RWPE1 (cell line): ENCODE measurements around the gene GPR156.

ENCODE experiments used
- CTCF ChIA-PET: fragments of 350-600 bp; sonication (Branson Sonifier 250); formaldehyde crosslinking; extraction: SDS; loops from one replicate; lab custom pipeline; 2021; lab: Yijun Ruan, JAX
- POLR2A ChIA-PET: fragments of 400-600 bp; formaldehyde crosslinking; extraction: SDS; loops from one replicate; lab custom pipeline; 2020; ENCODE audit warnings: antibody characterized with exemption; ENCODE audit not compliant: low non-redundant PET; lab: Yijun Ruan, JAX
- DNase-seq: peaks from one replicate; pipeline ENCODE4 v3.0.0; 2012; ENCODE audit warnings: low spot score
- H3K27ac ChIP-seq: fragments of 450-650 bp; 2 replicates; pipeline ENCODE4 v1.5.1; 2017
- TF ChIP-seq, protein P1 (sequence below): fragments of 450-650 bp; conservative IDR thresholded peaks from 2 replicates; pipeline ENCODE4 v1.5.1; 2017; ENCODE audit warnings: low read depth, mild to moderate bottlenecking

Gene GPR156

DNA sequence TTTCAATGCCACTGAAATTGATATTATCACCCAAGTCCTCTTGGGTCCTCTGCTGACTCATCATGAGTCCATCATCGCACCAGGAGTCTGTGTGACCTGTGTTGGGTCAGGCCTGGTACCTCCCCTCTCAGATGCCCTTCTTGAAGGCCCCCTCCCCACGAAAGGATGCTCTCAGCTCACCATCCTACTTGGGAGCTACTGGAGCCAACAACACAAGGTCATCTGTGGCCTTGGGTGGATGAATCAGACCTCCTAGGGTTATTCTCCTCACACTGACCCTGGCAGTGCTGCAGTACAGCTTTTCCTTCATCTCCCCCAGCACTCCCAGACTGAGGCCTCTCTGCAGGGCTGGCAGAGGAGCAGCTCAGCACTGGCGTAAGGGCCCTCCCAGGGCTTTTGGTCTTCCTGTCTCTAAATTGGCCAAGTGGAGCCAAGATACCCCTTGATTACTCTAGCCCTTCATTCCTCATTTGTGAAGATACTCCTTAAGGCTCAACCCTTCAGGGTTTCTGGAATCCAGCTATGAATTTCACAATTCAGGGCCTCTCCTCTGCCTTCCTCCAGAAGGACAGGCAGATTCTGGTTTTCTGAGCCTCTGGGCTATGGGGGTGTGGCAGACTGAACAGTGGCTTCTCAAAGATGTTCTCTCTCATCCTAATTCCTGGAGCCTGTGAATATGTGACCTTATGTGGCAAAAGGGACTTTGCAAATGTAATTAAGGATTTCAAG is 110.0 kb downstream of the GPR156 start:
- TF ChIP-seq, protein P1, sequence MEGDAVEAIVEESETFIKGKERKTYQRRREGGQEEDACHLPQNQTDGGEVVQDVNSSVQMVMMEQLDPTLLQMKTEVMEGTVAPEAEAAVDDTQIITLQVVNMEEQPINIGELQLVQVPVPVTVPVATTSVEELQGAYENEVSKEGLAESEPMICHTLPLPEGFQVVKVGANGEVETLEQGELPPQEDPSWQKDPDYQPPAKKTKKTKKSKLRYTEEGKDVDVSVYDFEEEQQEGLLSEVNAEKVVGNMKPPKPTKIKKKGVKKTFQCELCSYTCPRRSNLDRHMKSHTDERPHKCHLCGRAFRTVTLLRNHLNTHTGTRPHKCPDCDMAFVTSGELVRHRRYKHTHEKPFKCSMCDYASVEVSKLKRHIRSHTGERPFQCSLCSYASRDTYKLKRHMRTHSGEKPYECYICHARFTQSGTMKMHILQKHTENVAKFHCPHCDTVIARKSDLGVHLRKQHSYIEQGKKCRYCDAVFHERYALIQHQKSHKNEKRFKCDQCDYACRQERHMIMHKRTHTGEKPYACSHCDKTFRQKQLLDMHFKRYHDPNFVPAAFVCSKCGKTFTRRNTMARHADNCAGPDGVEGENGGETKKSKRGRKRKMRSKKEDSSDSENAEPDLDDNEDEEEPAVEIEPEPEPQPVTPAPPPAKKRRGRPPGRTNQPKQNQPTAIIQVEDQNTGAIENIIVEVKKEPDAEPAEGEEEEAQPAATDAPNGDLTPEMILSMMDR = no peak
- ChIA-PET POLR2A (interaction anchor here (1.9 kb wide), 1 partner anchor 15 kb away, joined by 6 read pairs; no protein-coding TSS in a partner anchor), CTCF (interaction anchor here (0.6 kb wide), 1 partner anchor 26 kb away, joined by 3 read pairs; no protein-coding TSS in a partner anchor)
- no peak overlapping the region for H3K27ac ChIP-seq
- no peak for DNase-seq

DNA sequence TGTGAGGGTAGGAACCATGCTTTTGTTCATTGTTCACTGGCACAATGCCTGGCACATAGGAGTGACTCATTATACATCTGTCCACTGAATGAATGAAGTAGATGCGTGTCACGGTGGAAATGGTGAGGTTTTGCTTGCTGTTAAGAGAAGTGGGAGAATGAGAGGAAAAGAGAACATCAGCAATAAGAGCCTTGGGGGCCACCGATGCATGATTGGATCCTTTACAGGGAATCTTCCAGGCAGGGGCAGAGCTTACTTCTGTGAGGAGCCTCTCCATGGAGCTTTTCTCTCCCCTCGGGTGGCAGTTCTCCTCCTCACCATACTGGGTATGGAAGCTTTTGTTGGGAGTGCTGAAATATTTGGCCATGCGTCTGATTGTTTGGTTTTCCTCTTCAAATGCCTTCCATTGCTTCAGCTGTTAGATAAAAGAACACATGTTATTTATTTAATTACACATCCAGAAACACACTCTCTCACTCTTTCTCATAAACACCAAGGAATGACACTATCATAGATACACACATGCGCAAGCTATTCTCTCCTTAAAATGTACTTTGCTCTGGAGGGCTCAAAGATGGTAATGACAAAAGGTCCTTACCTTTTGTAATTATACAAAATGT is 111.9 kb downstream of the GPR156 start:
- CTCF ChIA-PET = interaction anchor here (0.6 to 0.8 kb wide), 2 partner anchors 156 kb away, joined by 3 to 6 read pairs; no protein-coding TSS in a partner anchor
- POLR2A ChIA-PET = interaction anchor here (1.9 kb wide), 1 partner anchor 13 kb away, joined by 6 read pairs; no protein-coding TSS in a partner anchor
- TF ChIP-seq, protein P1 = no peak
- no peak overlapping the region for H3K27ac ChIP-seq
- no peak for DNase-seq

DNA sequence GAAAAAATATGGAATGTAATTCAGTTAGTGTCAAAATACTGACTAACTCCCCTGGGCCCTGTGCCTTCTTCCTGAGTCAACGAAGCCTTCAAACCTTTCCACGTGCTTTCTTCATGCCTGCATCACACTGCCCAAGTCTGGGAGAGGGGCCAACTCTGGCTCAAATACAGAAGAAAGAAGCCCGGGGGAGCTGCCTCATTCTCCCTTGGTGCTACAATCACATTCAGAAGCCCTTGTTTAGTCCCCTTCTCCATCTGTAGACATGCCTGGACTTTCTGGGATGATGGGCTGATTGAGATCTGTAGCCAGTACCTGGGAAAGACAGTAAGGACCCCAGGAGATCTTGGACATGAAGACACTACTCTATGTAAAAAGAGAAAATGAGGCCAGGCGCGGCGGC is 113.0 kb downstream of the GPR156 start:
- TF ChIP-seq, protein P1 = no peak
- ChIA-PET POLR2A (no interaction called here), CTCF (interaction anchor here (0.5 kb wide), 1 partner anchor 10 kb away, joined by 3 read pairs; no protein-coding TSS in a partner anchor)
- H3K27ac ChIP-seq = peak overlapping the region; percentile 74
- no peak for DNase-seq

DNA sequence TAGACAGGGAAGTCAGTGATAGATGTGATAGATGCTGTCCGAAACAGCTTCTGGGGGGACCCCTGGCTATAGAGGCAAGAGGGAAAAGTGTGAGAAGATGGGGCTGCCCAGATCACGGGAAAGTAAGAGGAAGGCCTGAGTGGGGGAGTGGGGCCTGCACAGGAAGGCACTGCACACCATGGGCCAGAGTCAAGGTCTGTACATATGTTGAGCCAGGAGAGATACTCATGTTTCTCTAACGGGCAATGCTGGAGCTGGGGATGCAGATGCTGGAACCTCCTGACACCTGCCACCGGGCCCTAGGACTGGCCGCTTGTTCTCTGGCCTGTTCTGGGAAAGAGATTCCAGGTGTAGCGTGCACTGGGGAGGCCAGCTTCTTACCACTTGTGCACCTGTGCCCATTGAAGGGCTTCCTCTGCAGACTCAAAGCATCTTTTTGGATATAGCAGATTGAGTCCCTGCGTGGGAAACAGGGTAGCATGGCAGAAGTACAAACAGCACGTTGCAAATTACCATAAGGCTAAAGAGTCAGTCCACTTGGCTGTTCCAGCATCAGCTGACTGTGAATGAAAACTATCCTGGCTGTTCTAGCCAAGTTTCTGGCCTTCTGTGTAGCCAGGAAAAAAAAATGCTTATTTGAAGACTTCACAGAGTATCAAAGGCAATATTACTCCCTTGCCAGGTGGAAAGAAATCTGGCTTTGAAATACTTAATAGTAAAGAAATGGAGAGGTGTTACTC is 113.7 kb downstream of the GPR156 start:
- peak overlapping the region; percentile 84 for H3K27ac ChIP-seq
- POLR2A ChIA-PET = no interaction called here
- CTCF ChIA-PET = no interaction called here
- DNase-seq = no peak
- TF ChIP-seq, protein P1 = no peak

DNA sequence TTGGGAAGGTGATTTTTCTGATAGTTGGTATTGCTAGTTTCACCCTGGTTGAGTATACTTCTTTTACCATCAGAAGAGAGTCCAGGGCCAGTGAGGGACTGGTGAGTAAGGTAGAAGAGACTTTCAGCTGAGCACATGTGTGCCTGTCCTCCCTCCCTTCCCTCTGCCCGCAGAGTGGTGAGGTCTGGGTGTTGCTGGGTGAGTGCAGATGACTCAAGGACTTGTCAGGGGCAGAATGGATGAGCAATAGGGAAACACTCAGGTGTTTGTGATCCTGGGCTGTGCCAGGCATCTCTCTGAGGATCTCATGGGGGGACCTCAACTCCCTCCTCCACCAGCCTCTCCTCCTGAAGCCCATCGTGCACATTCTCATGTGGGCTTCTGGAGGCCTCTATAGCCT is 114.8 kb downstream of the GPR156 start:
- POLR2A ChIA-PET = interaction anchor here (0.7 to 1.2 kb wide), 3 partner anchors 10 to 72 kb away, joined by 3 to 9 read pairs (median 4); no protein-coding TSS in a partner anchor

More for the DNA sequence above, 114.8 kb downstream of the GPR156 start:
- peak; percentile 86 for DNase-seq
- peak overlapping the region; percentile 84 for H3K27ac ChIP-seq
- TF ChIP-seq, protein P1 = no peak
- CTCF ChIA-PET = interaction anchor here (1.1 kb wide), 1 partner anchor 23 kb away, joined by 3 read pairs; no protein-coding TSS in a partner anchor
